Measurements from ENCODE around the gene MIEN1. TPM values are rescaled to one million over a fixed set of nuclear protein-coding genes. Genes with fewer than 3 reads are reported as not detected.

MIEN1 gene
- total and polyA plus RNA-seq, 2 of the 13 experiments (the other 11 are each of a cell fraction or from before 2014, with no cell fraction given) = 40.6 to 56.6 TPM

DNA sequence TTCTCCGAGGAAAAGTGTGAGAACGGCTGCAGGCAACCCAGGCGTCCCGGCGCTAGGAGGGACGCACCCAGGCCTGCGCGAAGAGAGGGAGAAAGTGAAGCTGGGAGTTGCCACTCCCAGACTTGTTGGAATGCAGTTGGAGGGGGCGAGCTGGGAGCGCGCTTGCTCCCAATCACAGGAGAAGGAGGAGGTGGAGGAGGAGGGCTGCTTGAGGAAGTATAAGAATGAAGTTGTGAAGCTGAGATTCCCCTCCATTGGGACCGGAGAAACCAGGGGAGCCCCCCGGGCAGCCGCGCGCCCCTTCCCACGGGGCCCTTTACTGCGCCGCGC is 30.5 kb downstream of the MIEN1 start, which contains the start of gene ERBB2 (continued):
- TF ChIP-seq, protein P1, sequence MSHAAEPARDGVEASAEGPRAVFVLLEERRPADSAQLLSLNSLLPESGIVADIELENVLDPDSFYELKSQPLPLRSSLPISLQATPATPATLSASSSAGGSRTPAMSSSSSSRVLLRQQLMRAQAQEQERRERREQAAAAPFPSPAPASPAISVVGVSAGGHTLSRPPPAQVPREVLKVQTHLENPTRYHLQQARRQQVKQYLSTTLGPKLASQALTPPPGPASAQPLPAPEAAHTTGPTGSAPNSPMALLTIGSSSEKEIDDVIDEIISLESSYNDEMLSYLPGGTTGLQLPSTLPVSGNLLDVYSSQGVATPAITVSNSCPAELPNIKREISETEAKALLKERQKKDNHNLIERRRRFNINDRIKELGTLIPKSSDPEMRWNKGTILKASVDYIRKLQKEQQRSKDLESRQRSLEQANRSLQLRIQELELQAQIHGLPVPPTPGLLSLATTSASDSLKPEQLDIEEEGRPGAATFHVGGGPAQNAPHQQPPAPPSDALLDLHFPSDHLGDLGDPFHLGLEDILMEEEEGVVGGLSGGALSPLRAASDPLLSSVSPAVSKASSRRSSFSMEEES (CRISPR knock-in tag; IDR thresholded peaks at IDR 0.05) = 0 out of 2 replicates have a peak, but pooled peaks have one; percentile 20
- peak; percentile 14; the same call in 1 of the 3 replicates for TF ChIP-seq MXI1 (IDR thresholded peaks at IDR 0.05; ENCODE audit: borderline replicate concordance, low read depth, low read length)
- TF ChIP-seq, protein P2, sequence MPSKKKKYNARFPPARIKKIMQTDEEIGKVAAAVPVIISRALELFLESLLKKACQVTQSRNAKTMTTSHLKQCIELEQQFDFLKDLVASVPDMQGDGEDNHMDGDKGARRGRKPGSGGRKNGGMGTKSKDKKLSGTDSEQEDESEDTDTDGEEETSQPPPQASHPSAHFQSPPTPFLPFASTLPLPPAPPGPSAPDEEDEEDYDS (CRISPR knock-in tag; IDR thresholded peaks at IDR 0.05) = peak; percentile 89
- peak; percentile 3; the same call in 1 of the 2 replicates for TF ChIP-seq GATAD1 (CRISPR knock-in tag; IDR thresholded peaks at IDR 0.05)
- TF ChIP-seq ZNF788 (CRISPR knock-in tag; IDR thresholded peaks at IDR 0.05; ENCODE audit: borderline replicate concordance) = peak; percentile 57; the same call in 1 of the 2 replicates
- TF ChIP-seq HDAC2 (CRISPR knock-in tag; IDR thresholded peaks at IDR 0.05) = 0 out of 2 replicates have a peak, but pooled peaks have one; percentile 41
- peak; percentile 44; the same call in 1 of the 2 replicates for TF ChIP-seq BORCS8-MEF2B (CRISPR knock-in tag; IDR thresholded peaks at IDR 0.05)
- TF ChIP-seq FOXP1 (IDR thresholded peaks at IDR 0.05) = no peak
- TF ChIP-seq FOXP1 (CRISPR knock-in tag; IDR thresholded peaks at IDR 0.05) = 0 out of 2 replicates have a peak, but pooled peaks have one; percentile 9
- 0 out of 2 replicates have a peak, but pooled peaks have one; percentile 33 for TF ChIP-seq ZNF761 (CRISPR knock-in tag; conservative IDR thresholded peaks at IDR 0.05)
- TF ChIP-seq CENPX (CRISPR knock-in tag; IDR thresholded peaks at IDR 0.05) = no peak
- TF ChIP-seq, protein P3, sequence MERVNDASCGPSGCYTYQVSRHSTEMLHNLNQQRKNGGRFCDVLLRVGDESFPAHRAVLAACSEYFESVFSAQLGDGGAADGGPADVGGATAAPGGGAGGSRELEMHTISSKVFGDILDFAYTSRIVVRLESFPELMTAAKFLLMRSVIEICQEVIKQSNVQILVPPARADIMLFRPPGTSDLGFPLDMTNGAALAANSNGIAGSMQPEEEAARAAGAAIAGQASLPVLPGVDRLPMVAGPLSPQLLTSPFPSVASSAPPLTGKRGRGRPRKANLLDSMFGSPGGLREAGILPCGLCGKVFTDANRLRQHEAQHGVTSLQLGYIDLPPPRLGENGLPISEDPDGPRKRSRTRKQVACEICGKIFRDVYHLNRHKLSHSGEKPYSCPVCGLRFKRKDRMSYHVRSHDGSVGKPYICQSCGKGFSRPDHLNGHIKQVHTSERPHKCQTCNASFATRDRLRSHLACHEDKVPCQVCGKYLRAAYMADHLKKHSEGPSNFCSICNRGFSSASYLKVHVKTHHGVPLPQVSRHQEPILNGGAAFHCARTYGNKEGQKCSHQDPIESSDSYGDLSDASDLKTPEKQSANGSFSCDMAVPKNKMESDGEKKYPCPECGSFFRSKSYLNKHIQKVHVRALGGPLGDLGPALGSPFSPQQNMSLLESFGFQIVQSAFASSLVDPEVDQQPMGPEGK (CRISPR knock-in tag; IDR thresholded peaks at IDR 0.05) = peak; percentile 90
- TF ChIP-seq MBNL3 (CRISPR knock-in tag; conservative IDR thresholded peaks at IDR 0.05) = no peak
- TF ChIP-seq RXRB (CRISPR knock-in tag; IDR thresholded peaks at IDR 0.05; ENCODE audit: borderline replicate concordance) = peak; percentile 43; the same call in 1 of the 2 replicates
- peak; percentile 53 to 73 for TF ChIP-seq POLR2A (IDR thresholded peaks at IDR 0.05; ENCODE audit: insufficient read depth in 1 of 2, low read depth in 2 of 2, low read length in 2 of 2)
- TF ChIP-seq, protein P4, sequence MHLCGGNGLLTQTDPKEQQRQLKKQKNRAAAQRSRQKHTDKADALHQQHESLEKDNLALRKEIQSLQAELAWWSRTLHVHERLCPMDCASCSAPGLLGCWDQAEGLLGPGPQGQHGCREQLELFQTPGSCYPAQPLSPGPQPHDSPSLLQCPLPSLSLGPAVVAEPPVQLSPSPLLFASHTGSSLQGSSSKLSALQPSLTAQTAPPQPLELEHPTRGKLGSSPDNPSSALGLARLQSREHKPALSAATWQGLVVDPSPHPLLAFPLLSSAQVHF (CRISPR knock-in tag; IDR thresholded peaks at IDR 0.05) = 0 out of 2 replicates have a peak, but pooled peaks have one; percentile 66
- peak; percentile 66; the same call in 1 of the 2 replicates for TF ChIP-seq YEATS2 (CRISPR knock-in tag; IDR thresholded peaks at IDR 0.05; ENCODE audit: borderline replicate concordance)
- TF ChIP-seq NONO (IDR thresholded peaks at IDR 0.05) = no peak
- TF ChIP-seq NONO (CRISPR knock-in tag; conservative IDR thresholded peaks at IDR 0.05) = peak; percentile 22; the same call in 1 of the 2 replicates
- no peak for TF ChIP-seq DR1 (CRISPR knock-in tag; IDR thresholded peaks at IDR 0.05)
- TF ChIP-seq, protein P5, sequence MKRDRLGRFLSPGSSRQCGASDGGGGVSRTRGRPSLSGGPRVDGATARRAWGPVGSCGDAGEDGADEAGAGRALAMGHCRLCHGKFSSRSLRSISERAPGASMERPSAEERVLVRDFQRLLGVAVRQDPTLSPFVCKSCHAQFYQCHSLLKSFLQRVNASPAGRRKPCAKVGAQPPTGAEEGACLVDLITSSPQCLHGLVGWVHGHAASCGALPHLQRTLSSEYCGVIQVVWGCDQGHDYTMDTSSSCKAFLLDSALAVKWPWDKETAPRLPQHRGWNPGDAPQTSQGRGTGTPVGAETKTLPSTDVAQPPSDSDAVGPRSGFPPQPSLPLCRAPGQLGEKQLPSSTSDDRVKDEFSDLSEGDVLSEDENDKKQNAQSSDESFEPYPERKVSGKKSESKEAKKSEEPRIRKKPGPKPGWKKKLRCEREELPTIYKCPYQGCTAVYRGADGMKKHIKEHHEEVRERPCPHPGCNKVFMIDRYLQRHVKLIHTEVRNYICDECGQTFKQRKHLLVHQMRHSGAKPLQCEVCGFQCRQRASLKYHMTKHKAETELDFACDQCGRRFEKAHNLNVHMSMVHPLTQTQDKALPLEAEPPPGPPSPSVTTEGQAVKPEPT (CRISPR knock-in tag; IDR thresholded peaks at IDR 0.05; ENCODE audit: low read depth) = 0 out of 2 replicates have a peak, but pooled peaks have one; percentile 27
- 0 out of 2 replicates have a peak, but pooled peaks have one; percentile 61 for TF ChIP-seq KDM2A (CRISPR knock-in tag; IDR thresholded peaks at IDR 0.05; ENCODE audit: borderline replicate concordance, low read depth)
- peak; percentile 33; the same call in 1 of the 2 replicates for TF ChIP-seq SP5 (CRISPR knock-in tag; IDR thresholded peaks at IDR 0.05; ENCODE audit: borderline replicate concordance, low read depth)
- TF ChIP-seq TAF1 (CRISPR knock-in tag; IDR thresholded peaks at IDR 0.05) = peak; percentile 64
- no peak for TF ChIP-seq CBX1 (IDR thresholded peaks at IDR 0.05; ENCODE audit: low read depth)
- peak; percentile 81 for TF ChIP-seq POLR2AphosphoS5 (IDR thresholded peaks at IDR 0.05; ENCODE audit: low read depth, low read length)
- 0 out of 2 replicates have a peak, but pooled peaks have one; percentile 35 for TF ChIP-seq ZNF777 (CRISPR knock-in tag; IDR thresholded peaks at IDR 0.05)

Data from HepG2 (cell line).